Thoracic aorta (tissue), 2 donors: ENCODE results near the gene PDE6B. TPM values are rescaled to one million over a fixed set of nuclear protein-coding genes. Genes with fewer than 3 reads are reported as not detected.

Source experiments
- ATAC-seq: fragments of 150-250 bp; one replicate; pipeline ENCODE4 v1.8.0; 2017; ENCODE audit warnings: low read depth; ENCODE audit not compliant: insufficient number of reproducible peaks, low FRiP score
- DNase-seq: peaks from one replicate; pipeline ENCODE4 v3.0.0-alpha.2; 2020; ENCODE audit warnings: low spot score
- H3K27ac ChIP-seq, 2 donors: fragments of 200-600 bp; sonication (generic); 1 replicate in 1 of 2; 2 replicates in 1 of 2; pipeline ENCODE4 v1.5.1; 2016; ENCODE audit warnings: mild to moderate bottlenecking in 2 of 2, moderate library complexity in 2 of 2
- H3K27me3 ChIP-seq: fragments of 200-600 bp; sonication (generic); replicated peaks from 2 replicates; pipeline ENCODE4 v1.6.0; 2016; ENCODE audit warnings: mild to moderate bottlenecking; ENCODE audit not compliant: insufficient read depth
- H3K36me3 ChIP-seq: fragments of 200-600 bp; sonication (generic); one replicate; pipeline ENCODE4 v1.5.1; 2016
- H3K4me1 ChIP-seq, 2 donors: fragments of 200-600 bp; sonication (generic); 1 replicate in 1 of 2; 2 replicates in 1 of 2; pipeline versions ENCODE4 v1.5.1 to v1.6.0; 2016; ENCODE audit warnings: low read depth in 2 of 2, mild to moderate bottlenecking in 1 of 2; ENCODE audit not compliant: control insufficient read depth in 1 of 2
- H3K4me3 ChIP-seq: fragments of 200-600 bp; sonication (generic); 2 replicates; pipeline ENCODE4 v1.5.1; 2016; ENCODE audit warnings: mild to moderate bottlenecking
- H3K9me3 ChIP-seq: fragments of 200-600 bp; sonication (generic); 2 replicates; pipeline ENCODE4 v1.5.1; 2016
- CTCF ChIP-seq: fragments of 200-600 bp; sonication (generic); IDR thresholded peaks from one replicate; pipeline ENCODE4 v1.5.1; 2019; ENCODE audit warnings: antibody characterized with exemption
- total RNA-seq, 2 donors: library from RNA; depleted of rRNA; stranded (reverse); fragments of >200 nt; gene quantifications; one replicate each; pipeline versions ENCODE4 v1.1.0 to v1.2.3, GENCODE V29; 2016

PDE6B gene
- total RNA-seq, 2 donors from 2014 or later: 1.8 to 3.6 TPM

- no peaks in the 10 kb centered on the region for H3K9me3 ChIP-seq
- TF ChIP-seq CTCF: no peak
- H3K27ac ChIP-seq: no peak overlapping the region
- DNase-seq: no peak
- no peaks in the 10 kb centered on the region for H3K4me1 ChIP-seq
- no peak overlapping the region for H3K4me3 ChIP-seq
- no peaks in the 10 kb centered on the region for H3K36me3 ChIP-seq
- ATAC-seq: no peak
- no peaks in the 10 kb centered on the region for H3K27me3 ChIP-seq
These were observed 3.9 kb upstream of the PDE6B start for GRCh38 chr4:621296-622070.

- no peak overlapping the region for H3K27ac ChIP-seq
- ATAC-seq (no peak), DNase-seq (no peak)
- H3K4me3 ChIP-seq: no peak overlapping the region
- no peaks in the 10 kb centered on the region for H3K36me3 ChIP-seq
- no peak for TF ChIP-seq CTCF
- no peaks in the 10 kb centered on the region for H3K27me3 ChIP-seq
- H3K9me3 ChIP-seq: no peaks in the 10 kb centered on the region
- no peaks in the 10 kb centered on the region for H3K4me1 ChIP-seq
These were observed 3.0 kb upstream of the PDE6B start for GRCh38 chr4:622071-622995.

- H3K27ac ChIP-seq: no peak overlapping the region
- H3K27me3 ChIP-seq: no peaks in the 10 kb centered on the region
- no peaks in the 10 kb centered on the region for H3K9me3 ChIP-seq
- ATAC-seq (no peak), DNase-seq (no peak)
- no peaks in the 10 kb centered on the region for H3K4me1 ChIP-seq
- H3K36me3 ChIP-seq: no peaks in the 10 kb centered on the region
- TF ChIP-seq CTCF: no peak
- H3K4me3 ChIP-seq: no peak overlapping the region
These were observed 2.1 kb upstream of the PDE6B start for GRCh38 chr4:622996-623913.

GRCh38 chr4:623914-624566 is 1.3 kb upstream of the PDE6B start:
- Histone ChIP-seq H3K27me3 (no peaks in the 10 kb centered on the region), H3K4me1 (no peaks in the 10 kb centered on the region), H3K4me3 (no peak overlapping the region), H3K36me3 (no peaks in the 10 kb centered on the region), H3K9me3 (no peaks in the 10 kb centered on the region), H3K27ac (no peak overlapping the region)
- TF ChIP-seq CTCF: no peak
- no peak for DNase-seq
- no peak for ATAC-seq
